Smooth muscle cell (in vitro differentiated cells): ENCODE measurements around the gene MINDY2. TPM values are rescaled to one million over a fixed set of nuclear protein-coding genes. Genes with fewer than 3 reads are reported as not detected.
"Not testable (repeated sequence)": the region's sequence is repeated elsewhere in the genome, so short reads cannot be mapped to it uniquely, and the experiment has no call there.

Source experiments
- DNase-seq: peaks from one replicate; lab custom pipeline; 2025; ENCODE audit not compliant: unreplicated experiment; lab: John Stamatoyannopoulos, UW
- H2AFZ ChIP-seq: fragments of 200-600 bp; sonication (generic); 2 replicates; pipeline ENCODE4 v1.6.0; 2016; ENCODE audit warnings: antibody characterized with exemption, low read depth, mild to moderate bottlenecking
- H3F3A ChIP-seq: fragments of 200-600 bp; sonication (generic); 2 replicates; pipeline ENCODE4 v1.6.0; 2017; ENCODE audit warnings: antibody characterized with exemption, low read depth
- H3K27ac ChIP-seq: fragments of 200-600 bp; sonication (generic); 2 replicates; pipeline ENCODE4 v1.5.1; 2016; ENCODE audit warnings: low read depth, mild to moderate bottlenecking
- H3K27me3 ChIP-seq: fragments of 200-600 bp; sonication (generic); 2 replicates; pipeline ENCODE4 v1.6.1; 2016; ENCODE audit warnings: low read depth, mild to moderate bottlenecking
- H3K36me3 ChIP-seq: fragments of 200-600 bp; sonication (generic); 2 replicates; pipeline ENCODE4 v1.5.1; 2016; ENCODE audit warnings: low read depth
- H3K4me1 ChIP-seq: fragments of 200-600 bp; sonication (generic); 2 replicates; pipeline ENCODE4 v1.5.1; 2016; ENCODE audit warnings: low read depth
- H3K4me2 ChIP-seq: fragments of 200-600 bp; sonication (generic); 2 replicates; pipeline ENCODE4 v1.6.0; 2016; ENCODE audit warnings: mild to moderate bottlenecking
- H3K4me3 ChIP-seq: fragments of 200-600 bp; sonication (generic); 2 replicates; pipeline ENCODE4 v1.5.1; 2016; ENCODE audit warnings: mild to moderate bottlenecking
- H3K79me2 ChIP-seq: fragments of 200-600 bp; sonication (generic); 2 replicates; pipeline ENCODE4 v1.6.0; 2016; ENCODE audit warnings: low read depth, mild to moderate bottlenecking
- H3K9ac ChIP-seq: fragments of 200-600 bp; sonication (generic); 2 replicates; pipeline ENCODE4 v1.6.0; 2016; ENCODE audit warnings: low read depth
- H3K9me3 ChIP-seq: fragments of 200-600 bp; sonication (generic); replicated peaks from 2 replicates; pipeline ENCODE4 v1.5.1; 2016; ENCODE audit warnings: low read depth
- H4K20me1 ChIP-seq: fragments of 200-600 bp; sonication (generic); 2 replicates; pipeline ENCODE4 v1.6.0; 2016; ENCODE audit warnings: low read depth
- CTCF ChIP-seq: fragments of 200-600 bp; sonication (generic); IDR thresholded peaks from 2 replicates; pipeline ENCODE4 v1.5.1; 2017; ENCODE audit warnings: borderline replicate concordance, mild to moderate bottlenecking, antibody characterized with exemption; ENCODE audit not compliant: insufficient read depth, poor library complexity, severe bottlenecking
- WGBS: methylation state at CpG from one replicate; pipeline ENCODE4 v1.1.7; 2016; ENCODE audit warnings: low lambda C conversion rate; 5-methylcytosine and 5-hydroxymethylcytosine counted together
- polyA plus RNA-seq: library from polyadenylated mRNA; unstranded; fragments of >200 nt; fragmentation: Nextera tagmentation; extraction: Ambion mirVana; gene quantifications from 2 replicates; pipeline ENCODE4 v1.2.1, GENCODE V29; 2016
- total RNA-seq: library from RNA; depleted of rRNA; stranded (reverse); fragments of >200 nt; gene quantifications from 2 replicates; pipeline ENCODE4 v1.2.3, GENCODE V29; 2014

Gene MINDY2
- total and polyA plus RNA-seq, 2 experiments from 2014 or later: 21.2 to 28.0 TPM

GRCh38 chr15:58852347-58852746 is 81.2 kb downstream of the MINDY2 start:
- Histone ChIP-seq H3K27me3 (no peaks in the 10 kb centered on the region), H3K4me1 (no peaks in the 10 kb centered on the region), H3K9ac (no peak overlapping the region), H3K79me2 (no peaks in the 10 kb centered on the region), H3F3A (no peaks in the 10 kb centered on the region), H3K36me3 (no peaks in the 10 kb centered on the region), H3K4me2 (no peak overlapping the region), H3K9me3 (no peaks in the 10 kb centered on the region), H4K20me1 (peaks cover 9% of the 10 kb centered on the region), H2AFZ (no peak overlapping the region), H3K4me3 (no peak overlapping the region), H3K27ac (no peak overlapping the region)
- no peak for TF ChIP-seq CTCF
- 91% methylated on average over 5 of the region's 5 CpGs for WGBS
- no peak for DNase-seq

- no peak overlapping the region for H3K27ac ChIP-seq
- TF ChIP-seq CTCF: no peak
- H3K4me1 ChIP-seq: no peaks in the 10 kb centered on the region
- no peak overlapping the region for H3K4me3 ChIP-seq
- no peaks in the 10 kb centered on the region for H3K36me3 ChIP-seq
- no peaks in the 10 kb centered on the region for H3K27me3 ChIP-seq
- H4K20me1 ChIP-seq: peaks cover 9% of the 10 kb centered on the region
- no peak for DNase-seq
- H3F3A ChIP-seq: no peaks in the 10 kb centered on the region
- no peak overlapping the region for H2AFZ ChIP-seq
- no peak overlapping the region for H3K9ac ChIP-seq
- no peaks in the 10 kb centered on the region for H3K9me3 ChIP-seq
- no peak overlapping the region for H3K4me2 ChIP-seq
- no peaks in the 10 kb centered on the region for H3K79me2 ChIP-seq
- WGBS: 88% methylated on average over 4 of the region's 4 CpGs
Measured at GRCh38 chr15:58854593-58854992, 83.5 kb downstream of the MINDY2 start.

GRCh38 chr15:58856086-58856485 is 85.0 kb downstream of the MINDY2 start:
- H3K79me2 ChIP-seq: no peaks in the 10 kb centered on the region
- no peak for DNase-seq
- H3K4me1 ChIP-seq: no peaks in the 10 kb centered on the region
- H3K27ac ChIP-seq: no peak overlapping the region
- H4K20me1 ChIP-seq: peaks cover 9% of the 10 kb centered on the region
- H2AFZ ChIP-seq: no peak overlapping the region
- H3K9ac ChIP-seq: no peak overlapping the region
- H3K27me3 ChIP-seq: no peaks in the 10 kb centered on the region
- no peaks in the 10 kb centered on the region for H3K9me3 ChIP-seq
- H3K4me2 ChIP-seq: no peak overlapping the region
- no peak overlapping the region for H3K4me3 ChIP-seq
- H3K36me3 ChIP-seq: no peaks in the 10 kb centered on the region
- no peaks in the 10 kb centered on the region for H3F3A ChIP-seq
- TF ChIP-seq CTCF: no peak

GRCh38 chr15:58856621-58857020 is 85.5 kb downstream of the MINDY2 start:
- H3K79me2 ChIP-seq, H3K4me1 ChIP-seq, H3F3A ChIP-seq, H3K9ac ChIP-seq, H3K36me3 ChIP-seq, H3K27me3 ChIP-seq, H3K9me3 ChIP-seq, H4K20me1 ChIP-seq, DNase-seq, H3K27ac ChIP-seq, H2AFZ ChIP-seq, H3K4me3 ChIP-seq, H3K4me2 ChIP-seq: not testable (repeated sequence)
- WGBS: 91% methylated on average over 1 of the region's 1 CpG
